IMR-90 (cell line): ENCODE results near the gene SLN. TPM values are rescaled to one million over a fixed set of nuclear protein-coding genes. Genes with fewer than 3 reads are reported as not detected.

Source experiments
- ATAC-seq: fragments of 200-7000 bp; cut with Tn5 transposase; 2 replicates; pipeline ENCODE4 v1.9.1; 2020; ENCODE audit warnings: low read depth, mild to moderate bottlenecking, moderate library complexity
- BruUV-seq: library from RNA; stranded (reverse); fragments of 400-500 nt; replicated peaks from 2 replicates; lab custom pipeline; 2021; lab: Mats Ljungman, UMichigan
- CTCF ChIA-PET: fragments of 300-600 bp; formaldehyde crosslinking; extraction: SDS; loops from one replicate; lab custom pipeline; 2021; ENCODE audit warnings: antibody characterized with exemption; lab: Yijun Ruan, JAX
- POLR2A ChIA-PET: fragments of 300-600 bp; sonication (Branson Sonifier 250); formaldehyde crosslinking; loops from one replicate; lab custom pipeline; 2022; ENCODE audit warnings: antibody characterized with exemption; ENCODE audit not compliant: unreplicated experiment; lab: Charles Lee
- DNase-seq: peaks from one replicate; pipeline ENCODE4 v3.0.0; 2013
- H2AFZ ChIP-seq: replicated peaks from 2 replicates; pipeline ENCODE3; 2013; ENCODE audit warnings: low read length, mild to moderate bottlenecking; ENCODE audit not compliant: poor library complexity
- H2AK5ac ChIP-seq: 2 replicates; pipeline ENCODE4 v1.6.1; 2013; ENCODE audit warnings: low read depth, low read length, inconsistent platforms
- H2AK9ac ChIP-seq: replicated peaks from 2 replicates; pipeline ENCODE3; 2013; ENCODE audit warnings: mild to moderate bottlenecking, low read depth, low read length, moderate library complexity; ENCODE audit not compliant: poor library complexity
- H2BK120ac ChIP-seq: 2 replicates; pipeline ENCODE4 v1.6.1; 2013; ENCODE audit warnings: low read depth, low read length, inconsistent platforms
- H2BK15ac ChIP-seq: 3 replicates; pipeline ENCODE4 v1.6.1; 2013; ENCODE audit warnings: low read depth, low read length, inconsistent platforms
- H2BK20ac ChIP-seq: 2 replicates; pipeline ENCODE4 v1.6.1; 2013; ENCODE audit warnings: low read depth, mild to moderate bottlenecking, inconsistent platforms, low read length, moderate library complexity
- H2BK5ac ChIP-seq: 2 replicates; pipeline ENCODE4 v1.6.1; 2013; ENCODE audit warnings: mild to moderate bottlenecking, low read depth, low read length, inconsistent platforms; ENCODE audit not compliant: poor library complexity, severe bottlenecking
- H3K14ac ChIP-seq: replicated peaks from 2 replicates; pipeline ENCODE4 v1.6.1; 2013; ENCODE audit warnings: low read depth, low read length, inconsistent platforms
- H3K18ac ChIP-seq: 2 replicates; pipeline ENCODE4 v1.6.1; 2013; ENCODE audit warnings: low read depth, low read length, control low read depth
- H3K23ac ChIP-seq: 2 replicates; pipeline ENCODE4 v1.6.1; 2013; ENCODE audit warnings: low read depth, low read length, inconsistent platforms
- H3K27ac ChIP-seq: 2 replicates; pipeline ENCODE4 v1.5.1; 2013; ENCODE audit warnings: mild to moderate bottlenecking, control low read depth, low read length; ENCODE audit not compliant: insufficient read depth
- H3K27me3 ChIP-seq: 2 replicates; pipeline ENCODE4 v1.6.1; 2013; ENCODE audit warnings: low read length; ENCODE audit not compliant: control insufficient read depth, insufficient read depth
- H3K36me3 ChIP-seq: 2 replicates; pipeline ENCODE4 v1.6.1; 2013; ENCODE audit warnings: low read length, mixed read lengths; ENCODE audit not compliant: control insufficient read depth, insufficient read depth
- H3K4ac ChIP-seq: 2 replicates; pipeline ENCODE4 v1.6.1; 2013; ENCODE audit warnings: low read depth, low read length, inconsistent platforms
- H3K4me1 ChIP-seq: 2 replicates; pipeline ENCODE4 v1.6.1; 2013; ENCODE audit warnings: low read length, mixed read lengths; ENCODE audit not compliant: control insufficient read depth, insufficient read depth
- H3K4me2 ChIP-seq: 2 replicates; pipeline ENCODE4 v1.6.1; 2013; ENCODE audit warnings: low read depth, mild to moderate bottlenecking, control low read depth, low read length, moderate library complexity
- H3K4me3 ChIP-seq: 2 replicates; pipeline ENCODE4 v1.5.1; 2013; ENCODE audit warnings: low read depth, mild to moderate bottlenecking, control low read depth, low read length, moderate library complexity; ENCODE audit not compliant: insufficient read depth
- H3K56ac ChIP-seq: 2 replicates; pipeline ENCODE4 v1.6.1; 2013; ENCODE audit warnings: low read length, inconsistent platforms; ENCODE audit not compliant: insufficient read depth; ENCODE audit errors: extremely low read depth
- H3K79me1 ChIP-seq, 2 experiments: 2 replicates each; pipeline ENCODE4 v1.6.1; 2013; ENCODE audit warnings: low read length in 2 of 2, inconsistent platforms in 1 of 2, low read depth in 1 of 2
- H3K9ac ChIP-seq: 2 replicates; pipeline ENCODE4 v1.6.1; 2013; ENCODE audit warnings: low read depth, low read length, control low read depth
- H3K9me1 ChIP-seq: 2 replicates; pipeline ENCODE4 v1.6.1; 2013; ENCODE audit warnings: low read length, inconsistent platforms; ENCODE audit not compliant: insufficient read depth
- H3K9me3 ChIP-seq: 2 replicates; pipeline ENCODE4 v1.6.1; 2013; ENCODE audit warnings: low read length; ENCODE audit not compliant: control insufficient read depth, insufficient read depth
- H4K20me1 ChIP-seq: 2 replicates; pipeline ENCODE4 v1.6.1; 2013; ENCODE audit warnings: low read length, inconsistent platforms; ENCODE audit not compliant: insufficient read depth
- H4K5ac ChIP-seq: 2 replicates; pipeline ENCODE4 v1.6.1; 2013; ENCODE audit warnings: mild to moderate bottlenecking, low read depth, low read length, control low read depth
- H4K8ac ChIP-seq, 2 experiments: 2 replicates each; pipeline ENCODE4 v1.6.1; 2013; ENCODE audit warnings: low read depth in 2 of 2, low read length in 2 of 2, control low read depth in 1 of 2, inconsistent platforms in 1 of 2
- H4K91ac ChIP-seq: 2 replicates; pipeline ENCODE4 v1.6.1; 2013; ENCODE audit warnings: low read depth, low read length, inconsistent platforms; ENCODE audit not compliant: insufficient read depth
- BHLHE40 ChIP-seq: fragments of 150-350 bp; IDR thresholded peaks from 2 replicates; pipeline ENCODE4 v1.6.1; 2016; ENCODE audit warnings: mild to moderate bottlenecking, low read depth, low read length
- CEBPB ChIP-seq: IDR thresholded peaks from 2 replicates; pipeline ENCODE4 v1.6.1; 2012; ENCODE audit warnings: low read depth, low read length, improper control_type of control experiment
- CHD1 ChIP-seq: IDR thresholded peaks from 2 replicates; pipeline ENCODE4 v1.6.1; 2012; ENCODE audit warnings: low read depth, low read length, improper control_type of control experiment
- FOS ChIP-seq: fragments of 150-350 bp; IDR thresholded peaks from 2 replicates; pipeline ENCODE4 v1.6.1; 2016; ENCODE audit warnings: low read depth, low read length
- MAFK ChIP-seq: IDR thresholded peaks from 2 replicates; pipeline ENCODE4 v1.6.1; 2012; ENCODE audit warnings: low read depth, low read length, improper control_type of control experiment
- MAZ ChIP-seq: IDR thresholded peaks from 2 replicates; pipeline ENCODE4 v1.6.1; 2012; ENCODE audit warnings: low read depth, mild to moderate bottlenecking, low read length, improper control_type of control experiment, moderate library complexity, borderline replicate concordance
- MXI1 ChIP-seq: IDR thresholded peaks from 2 replicates; pipeline ENCODE4 v1.6.1; 2012; ENCODE audit warnings: low read depth, mild to moderate bottlenecking, low read length, moderate library complexity, borderline replicate concordance
- NFE2L2 ChIP-seq: fragments of 150-350 bp; IDR thresholded peaks from 2 replicates; pipeline ENCODE4 v1.6.1; 2016; ENCODE audit warnings: low read depth, mild to moderate bottlenecking, low read length
- POLR2A ChIP-seq: IDR thresholded peaks from 2 replicates; pipeline ENCODE4 v1.6.1; 2012; ENCODE audit warnings: mild to moderate bottlenecking, low read depth, low read length
- RAD21 ChIP-seq: IDR thresholded peaks from 2 replicates; pipeline ENCODE4 v1.6.1; 2012; ENCODE audit warnings: low read length, improper control_type of control experiment
- RCOR1 ChIP-seq: IDR thresholded peaks from 2 replicates; pipeline ENCODE4 v1.6.1; 2012; ENCODE audit warnings: mild to moderate bottlenecking, low read length, improper control_type of control experiment; ENCODE audit not compliant: insufficient replicate concordance
- RFX5 ChIP-seq: IDR thresholded peaks from 2 replicates; pipeline ENCODE4 v1.8.0; 2012; ENCODE audit warnings: low read depth, mild to moderate bottlenecking, low read length, moderate library complexity
- SMC3 ChIP-seq: fragments of 150-350 bp; IDR thresholded peaks from 2 replicates; pipeline ENCODE4 v1.6.1; 2016; ENCODE audit warnings: low read depth, mild to moderate bottlenecking, antibody characterized with exemption, low read length, moderate library complexity
- dilution Hi-C: fragments of 300-500 bp; cut with HindIII; formaldehyde crosslinking; loops from one replicate; pipeline ENCODE4 v1.14.3; 2018; ENCODE audit warnings: low sequenced_read_pairs; ENCODE audit not compliant: unreplicated experiment
- in situ Hi-C: fragments of 300-500 bp; cut with MboI; formaldehyde crosslinking; loops from 3 replicates; pipeline ENCODE4 v1.14.3; 2019; ENCODE audit warnings: low sequenced_read_pairs, inconsistent platforms, mixed read lengths
- intact Hi-C: fragments of 100-400 bp; cut with micrococcal nuclease; formaldehyde crosslinking; loops from 2 replicates; pipeline ENCODE4 v1.10.0; 2022
- polyA plus RNA-seq, 3 experiments: library from polyadenylated mRNA; depleted of rRNA; stranded (reverse); fragments of >200 nt; gene quantifications; 2 replicates each; pipeline ENCODE4 v1.2.3, GENCODE V29; 2012; ENCODE audit warnings: low replicate concordance in 1 of 3
- total RNA-seq: library from RNA; depleted of rRNA; stranded (reverse); fragments of >200 nt; gene quantifications from 2 replicates; pipeline ENCODE4 v1.2.3, GENCODE V29; 2012
- TF ChIP-seq, protein P1 (sequence below): fragments of 150-350 bp; IDR thresholded peaks from 2 replicates; pipeline ENCODE4 v1.6.1; 2017; ENCODE audit warnings: mild to moderate bottlenecking, antibody characterized with exemption, low read length, low read depth
- TF ChIP-seq, protein P2 (sequence below): fragments of 150-350 bp; IDR thresholded peaks from 2 replicates; pipeline ENCODE4 v1.6.1; 2016; ENCODE audit warnings: low read depth, mild to moderate bottlenecking, low read length, moderate library complexity, borderline replicate concordance
- TF ChIP-seq, protein P3 (sequence below): conservative IDR thresholded peaks from 2 replicates; pipeline ENCODE4 v1.5.1; 2012; ENCODE audit warnings: mild to moderate bottlenecking, low read depth, low read length, improper control_type of control experiment

Gene SLN
- total and polyA plus RNA-seq, 2 of the 4 experiments (the other 2 are of a cell fraction): not detected

DNA sequence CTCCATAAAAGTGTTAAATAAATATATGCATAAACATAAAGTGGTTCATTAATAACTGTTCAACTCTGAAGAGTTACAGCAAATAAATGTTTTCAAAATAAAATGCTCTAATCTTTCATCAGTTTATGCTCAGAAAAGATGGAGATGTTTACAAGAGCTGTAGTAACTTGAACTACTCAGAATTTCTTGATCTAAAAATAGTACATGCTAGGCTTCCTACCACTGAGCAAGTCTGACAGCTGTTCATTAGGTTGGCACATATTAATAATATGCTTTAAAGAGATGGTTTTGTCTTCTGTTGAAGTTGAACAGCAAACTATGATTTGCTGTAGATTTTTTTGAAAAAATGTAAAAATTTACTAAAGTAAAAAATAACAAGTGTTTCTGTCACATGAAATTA lies 10.8 kb upstream of the SLN start:
- no TSS peak for BruUV-seq
- Histone ChIP-seq H3K36me3 (no peaks in the 10 kb centered on the region), H3K27ac (no peak overlapping the region), H3K23ac (no peak overlapping the region), H2AK9ac (no peak overlapping the region), H3K14ac (no peak overlapping the region), H3K9ac (no peak overlapping the region), H4K20me1 (no peaks in the 10 kb centered on the region), H3K9me1 (no peaks in the 10 kb centered on the region), H2BK15ac (no peak overlapping the region), H2AK5ac (no peak overlapping the region), H3K18ac (no peak overlapping the region), H4K5ac (no peak overlapping the region), H3K4me2 (no peak overlapping the region), H4K91ac (no peak overlapping the region), H2AFZ (no peak overlapping the region), H3K79me1 (no peaks in the 10 kb centered on the region), H4K8ac (no peak overlapping the region), H3K56ac (no peak overlapping the region), H3K4me1 (no peaks in the 10 kb centered on the region), H3K4ac (no peak overlapping the region), H2BK120ac (no peak overlapping the region), H2BK20ac (no peak overlapping the region), H2BK5ac (no peak overlapping the region), H3K4me3 (no peak overlapping the region), H3K27me3 (peaks cover 12% of the 10 kb centered on the region; the same call in 1 of the 2 replicates), H3K9me3 (no peaks in the 10 kb centered on the region)
- no peak for TF ChIP-seq FOS
- no peak for TF ChIP-seq BHLHE40
- no peak for TF ChIP-seq RCOR1
- no peak for TF ChIP-seq MAFK
- TF ChIP-seq SMC3: no peak
- TF ChIP-seq, protein P1, sequence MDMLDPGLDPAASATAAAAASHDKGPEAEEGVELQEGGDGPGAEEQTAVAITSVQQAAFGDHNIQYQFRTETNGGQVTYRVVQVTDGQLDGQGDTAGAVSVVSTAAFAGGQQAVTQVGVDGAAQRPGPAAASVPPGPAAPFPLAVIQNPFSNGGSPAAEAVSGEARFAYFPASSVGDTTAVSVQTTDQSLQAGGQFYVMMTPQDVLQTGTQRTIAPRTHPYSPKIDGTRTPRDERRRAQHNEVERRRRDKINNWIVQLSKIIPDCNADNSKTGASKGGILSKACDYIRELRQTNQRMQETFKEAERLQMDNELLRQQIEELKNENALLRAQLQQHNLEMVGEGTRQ: no peak
- TF ChIP-seq MAZ: no peak
- TF ChIP-seq CEBPB: no peak
- no peak for TF ChIP-seq MXI1
- TF ChIP-seq, protein P2, sequence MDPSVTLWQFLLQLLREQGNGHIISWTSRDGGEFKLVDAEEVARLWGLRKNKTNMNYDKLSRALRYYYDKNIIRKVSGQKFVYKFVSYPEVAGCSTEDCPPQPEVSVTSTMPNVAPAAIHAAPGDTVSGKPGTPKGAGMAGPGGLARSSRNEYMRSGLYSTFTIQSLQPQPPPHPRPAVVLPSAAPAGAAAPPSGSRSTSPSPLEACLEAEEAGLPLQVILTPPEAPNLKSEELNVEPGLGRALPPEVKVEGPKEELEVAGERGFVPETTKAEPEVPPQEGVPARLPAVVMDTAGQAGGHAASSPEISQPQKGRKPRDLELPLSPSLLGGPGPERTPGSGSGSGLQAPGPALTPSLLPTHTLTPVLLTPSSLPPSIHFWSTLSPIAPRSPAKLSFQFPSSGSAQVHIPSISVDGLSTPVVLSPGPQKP: no peak
- TF ChIP-seq RFX5: no peak
- no peak for TF ChIP-seq CHD1
- no peak for TF ChIP-seq RAD21
- no peak for TF ChIP-seq POLR2A
- no peak for TF ChIP-seq NFE2L2
- TF ChIP-seq, protein P3, sequence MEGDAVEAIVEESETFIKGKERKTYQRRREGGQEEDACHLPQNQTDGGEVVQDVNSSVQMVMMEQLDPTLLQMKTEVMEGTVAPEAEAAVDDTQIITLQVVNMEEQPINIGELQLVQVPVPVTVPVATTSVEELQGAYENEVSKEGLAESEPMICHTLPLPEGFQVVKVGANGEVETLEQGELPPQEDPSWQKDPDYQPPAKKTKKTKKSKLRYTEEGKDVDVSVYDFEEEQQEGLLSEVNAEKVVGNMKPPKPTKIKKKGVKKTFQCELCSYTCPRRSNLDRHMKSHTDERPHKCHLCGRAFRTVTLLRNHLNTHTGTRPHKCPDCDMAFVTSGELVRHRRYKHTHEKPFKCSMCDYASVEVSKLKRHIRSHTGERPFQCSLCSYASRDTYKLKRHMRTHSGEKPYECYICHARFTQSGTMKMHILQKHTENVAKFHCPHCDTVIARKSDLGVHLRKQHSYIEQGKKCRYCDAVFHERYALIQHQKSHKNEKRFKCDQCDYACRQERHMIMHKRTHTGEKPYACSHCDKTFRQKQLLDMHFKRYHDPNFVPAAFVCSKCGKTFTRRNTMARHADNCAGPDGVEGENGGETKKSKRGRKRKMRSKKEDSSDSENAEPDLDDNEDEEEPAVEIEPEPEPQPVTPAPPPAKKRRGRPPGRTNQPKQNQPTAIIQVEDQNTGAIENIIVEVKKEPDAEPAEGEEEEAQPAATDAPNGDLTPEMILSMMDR: no peak
- CTCF ChIA-PET: no interaction called here
- POLR2A ChIA-PET: no interaction called here
- no peak for ATAC-seq
- dilution Hi-C loops (no loop called here), in situ Hi-C loops (no loop called here), intact Hi-C loops (no loop called here)
- no peak for DNase-seq
